Activated CD4-positive, CD25-positive, alpha-beta regulatory T cell treated with anti-CD3 and anti-CD28 coated beads, Interleukin-2, amount 50 U/mL, for 24 hours (primary cell): Measurements from ENCODE around the gene OGN.

ENCODE experiments used
- ATAC-seq, 2 donors: fragments of 150-1000 bp; cut with Tn5 transposase; one replicate each; pipeline ENCODE4 v1.10.0; 2021; ENCODE audit warnings: mild to moderate bottlenecking in 1 of 2, moderate library complexity in 1 of 2

The OGN gene

DNA sequence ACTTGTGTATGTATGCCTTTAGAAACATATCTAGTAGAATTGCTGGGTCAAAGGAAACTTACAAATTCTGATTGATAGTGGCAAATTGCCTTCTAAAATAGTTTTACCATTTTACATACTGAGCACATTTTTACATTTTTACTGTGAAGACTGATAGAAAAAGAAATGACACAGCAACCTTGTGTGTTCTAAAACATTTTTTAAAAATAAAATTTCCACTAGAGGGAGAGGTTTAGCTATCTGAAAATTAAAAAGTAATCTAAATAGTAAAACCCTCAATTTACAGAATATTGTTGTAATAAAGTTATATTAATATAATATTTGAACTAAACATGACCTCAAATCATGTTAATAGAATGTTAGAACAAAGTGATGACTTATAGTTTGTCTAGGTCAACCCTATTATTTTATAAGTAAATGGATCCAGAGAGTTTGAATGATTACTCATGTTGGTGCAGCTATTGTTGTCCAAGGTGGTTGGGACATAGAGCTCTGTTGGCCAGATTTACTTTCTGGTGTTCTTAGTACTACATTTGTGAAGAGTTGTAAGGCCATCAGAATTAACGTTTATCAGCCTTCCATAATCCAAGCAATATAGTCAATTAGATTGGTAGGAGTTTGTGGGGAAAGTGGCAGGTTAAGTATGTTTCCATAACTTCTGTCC, 61.4 kb downstream of the OGN start:
- no peak for ATAC-seq

DNA sequence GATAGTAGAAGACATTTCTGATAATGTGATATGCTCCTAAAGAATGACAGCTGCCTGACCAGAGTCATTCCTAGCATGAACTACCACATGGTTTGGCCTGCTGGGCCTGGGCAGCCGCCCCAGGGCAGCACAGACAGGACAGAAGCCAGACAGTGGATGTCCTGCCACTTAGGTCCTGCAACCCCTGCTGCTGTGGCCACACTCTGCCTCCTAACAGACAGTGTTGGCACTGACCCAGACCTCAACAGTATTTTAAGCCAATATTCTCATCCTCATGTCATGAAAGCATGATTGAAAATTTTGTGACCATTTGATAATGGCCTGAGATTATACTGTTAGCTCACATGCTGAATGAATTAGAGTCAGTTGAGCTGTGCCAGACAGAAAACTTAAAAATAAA, 62.8 kb downstream of the OGN start:
- ATAC-seq: no peak

DNA sequence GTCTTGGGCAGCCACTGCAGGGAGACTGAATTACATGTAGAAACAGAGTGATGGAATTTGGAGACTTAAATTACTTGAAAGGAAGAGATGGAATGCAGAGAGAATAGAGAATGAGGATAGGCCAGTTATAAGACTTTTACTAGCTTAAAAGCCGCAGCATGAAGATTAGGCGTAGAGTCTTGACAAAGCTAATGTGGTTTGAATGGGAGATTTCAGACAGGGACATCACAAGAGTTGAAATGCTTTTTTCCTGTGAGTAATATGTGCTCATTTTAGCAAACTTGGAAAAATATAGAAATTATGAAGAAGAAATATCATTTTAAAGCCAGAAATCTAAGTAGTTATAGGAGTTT, 71.1 kb downstream of the OGN start:
- ATAC-seq: no peak
